ENCODE results near the gene ZNF821. TPM values are rescaled to one million over a fixed set of nuclear protein-coding genes. Genes with fewer than 3 reads are reported as not detected.
"Not testable (repeated sequence)": the region's sequence is repeated elsewhere in the genome, so short reads cannot be mapped to it uniquely, and the experiment has no call there.

ZNF821 gene
- total and polyA plus RNA-seq, 2 of the 8 experiments (the other 6 are each of a cell fraction or from before 2014, with no cell fraction given), result 9.5 to 14.1 TPM

GRCh38 chr16:71832112-71832511, 51.9 kb downstream of the ZNF821 start:
- H4K5ac ChIP-seq (ENCODE audit: insufficient read length, low read depth, low read length); H3K9me3 ChIP-seq (ENCODE audit: insufficient read depth in 2 of 2, low read depth in 1 of 2, low read length in 1 of 2); H3K4me2 ChIP-seq (ENCODE audit: insufficient read depth in 1 of 2, low read depth in 2 of 2, low read length in 2 of 2); H3K27me3 ChIP-seq (replicated peaks in 1 of 4; ENCODE audit: control insufficient read depth in 3 of 4, extremely low read depth in 1 of 4, insufficient read depth in 3 of 4, low read length in 3 of 4); H3K23me2 ChIP-seq (ENCODE audit: low read depth, low read length); H3K4me3 ChIP-seq (ENCODE audit: extremely low read depth in 1 of 4, insufficient read depth in 2 of 4, low read depth in 3 of 4, low read length in 4 of 4); H3K14ac ChIP-seq (ENCODE audit: insufficient read length); H3K79me2 ChIP-seq (ENCODE audit: control insufficient read depth in 1 of 2, insufficient read depth in 2 of 2, low read length in 2 of 2); H4K20me1 ChIP-seq (replicated peaks in 1 of 2; ENCODE audit: control insufficient read depth in 1 of 2, insufficient read depth in 2 of 2, low read length in 2 of 2); H2BK15ac ChIP-seq (ENCODE audit: low read length); FAIRE-seq; H2BK20ac ChIP-seq (ENCODE audit: low read length); H3K4ac ChIP-seq (replicated peaks; ENCODE audit: insufficient read length, low read depth, low read length); H3K36me3 ChIP-seq (ENCODE audit: control insufficient read depth in 2 of 4, insufficient read depth in 4 of 4, low read length in 3 of 4); H3K18ac ChIP-seq (ENCODE audit: extremely low read depth, low read length); H2AK5ac ChIP-seq (ENCODE audit: low read depth, low read length); H3K23ac ChIP-seq (ENCODE audit: insufficient read length); DNase-seq (ENCODE audit: low read depth in 1 of 2, low spot score in 2 of 2); H4K91ac ChIP-seq (replicated peaks; ENCODE audit: insufficient read length, low read length); H3K27ac ChIP-seq (ENCODE audit: low read depth, low read length); H2AFZ ChIP-seq (ENCODE audit: low read length); H3K79me1 ChIP-seq (ENCODE audit: low read depth, low read length); POLR2A ChIA-PET (ENCODE audit: partially characterized antibody); H2BK12ac ChIP-seq (ENCODE audit: low read depth, low read length); H2BK120ac ChIP-seq (replicated peaks; ENCODE audit: low read depth, low read length); H3K9ac ChIP-seq (replicated peaks in 1 of 4; ENCODE audit: extremely low read depth in 1 of 4, low read depth in 3 of 4, low read length in 3 of 4); H2BK5ac ChIP-seq (ENCODE audit: low read depth, low read length); H3K4me1 ChIP-seq (replicated peaks in 1 of 4; ENCODE audit: control insufficient read depth in 3 of 4, insufficient read depth in 4 of 4, low read length in 3 of 4); H4K8ac ChIP-seq (ENCODE audit: extremely low read depth, insufficient read depth, low read length); H3K56ac ChIP-seq (replicated peaks; ENCODE audit: insufficient read length, low read depth, low read length): not testable (repeated sequence)
- 94% methylated on average over 1 of the region's 2 CpGs; no CpG with 5 or more reads in 1 of the 2 experiments for WGBS, 2 experiments (ENCODE audit: extremely low coverage in 1 of 2, insufficient coverage in 1 of 2, insufficient read length in 1 of 2, insufficient replicate concordance in 2 of 2, low coverage in 1 of 2, low lambda C conversion rate in 2 of 2, missing lambda C conversion rate in 1 of 2)
- CTCF ChIA-PET (ENCODE audit: partially characterized antibody), result interaction anchor here (0.6 kb wide), 1 partner anchor 11 kb away, joined by 3 read pairs; no protein-coding TSS in a partner anchor

- H3K14ac ChIP-seq (ENCODE audit: insufficient read length); H3K4me2 ChIP-seq (ENCODE audit: insufficient read depth in 1 of 2, low read depth in 2 of 2, low read length in 2 of 2); H2BK120ac ChIP-seq (replicated peaks; ENCODE audit: low read depth, low read length); H3K36me3 ChIP-seq (ENCODE audit: control insufficient read depth in 2 of 4, insufficient read depth in 4 of 4, low read length in 3 of 4); H4K5ac ChIP-seq (ENCODE audit: insufficient read length, low read depth, low read length); H3K18ac ChIP-seq (ENCODE audit: extremely low read depth, low read length); H2BK5ac ChIP-seq (ENCODE audit: low read depth, low read length); H4K91ac ChIP-seq (replicated peaks; ENCODE audit: insufficient read length, low read length); H4K20me1 ChIP-seq (replicated peaks in 1 of 2; ENCODE audit: control insufficient read depth in 1 of 2, insufficient read depth in 2 of 2, low read length in 2 of 2); DNase-seq (ENCODE audit: low read depth in 1 of 2, low spot score in 2 of 2); H3K4me1 ChIP-seq (replicated peaks in 1 of 4; ENCODE audit: control insufficient read depth in 3 of 4, insufficient read depth in 4 of 4, low read length in 3 of 4); H3K23me2 ChIP-seq (ENCODE audit: low read depth, low read length); H4K8ac ChIP-seq (ENCODE audit: extremely low read depth, insufficient read depth, low read length); H3K79me1 ChIP-seq (ENCODE audit: low read depth, low read length); H2AK5ac ChIP-seq (ENCODE audit: low read depth, low read length); H2BK20ac ChIP-seq (ENCODE audit: low read length); H3K4ac ChIP-seq (replicated peaks; ENCODE audit: insufficient read length, low read depth, low read length); H3K23ac ChIP-seq (ENCODE audit: insufficient read length); H3K79me2 ChIP-seq (ENCODE audit: control insufficient read depth in 1 of 2, insufficient read depth in 2 of 2, low read length in 2 of 2); FAIRE-seq; H3K27me3 ChIP-seq (replicated peaks in 1 of 4; ENCODE audit: control insufficient read depth in 3 of 4, extremely low read depth in 1 of 4, insufficient read depth in 3 of 4, low read length in 3 of 4); H3K9me3 ChIP-seq (ENCODE audit: insufficient read depth in 2 of 2, low read depth in 1 of 2, low read length in 1 of 2); H3K9ac ChIP-seq (replicated peaks in 1 of 4; ENCODE audit: extremely low read depth in 1 of 4, low read depth in 3 of 4, low read length in 3 of 4); POLR2A ChIA-PET (ENCODE audit: partially characterized antibody); H2BK15ac ChIP-seq (ENCODE audit: low read length); H2AFZ ChIP-seq (ENCODE audit: low read length); H3K56ac ChIP-seq (replicated peaks; ENCODE audit: insufficient read length, low read depth, low read length); H3K4me3 ChIP-seq (ENCODE audit: extremely low read depth in 1 of 4, insufficient read depth in 2 of 4, low read depth in 3 of 4, low read length in 4 of 4); H2BK12ac ChIP-seq (ENCODE audit: low read depth, low read length); H3K27ac ChIP-seq (ENCODE audit: low read depth, low read length): not testable (repeated sequence)
- CTCF ChIA-PET (ENCODE audit: partially characterized antibody), result interaction anchor here (0.6 to 1.0 kb wide), 2 partner anchors 9 to 11 kb away, joined by 3 read pairs; no protein-coding TSS in a partner anchor
- 94% methylated on average over 3 of the region's 3 CpGs; no CpG with 5 or more reads in 1 of the 2 experiments for WGBS, 2 experiments (ENCODE audit: extremely low coverage in 1 of 2, insufficient coverage in 1 of 2, insufficient read length in 1 of 2, insufficient replicate concordance in 2 of 2, low coverage in 1 of 2, low lambda C conversion rate in 2 of 2, missing lambda C conversion rate in 1 of 2)
Observed at GRCh38 chr16:71831698-71832097, 52.3 kb downstream of the ZNF821 start.
